GM23338 (cell line): ENCODE results near the gene FBLN1. TPM values are rescaled to one million over a fixed set of nuclear protein-coding genes. Genes with fewer than 3 reads are reported as not detected.

ENCODE experiments used
- ATAC-seq: fragments of 200-7000 bp; cut with Tn5 transposase; 3 replicates; pipeline ENCODE4 v1.9.1; 2020
- DNase-seq: peaks from one replicate; pipeline ENCODE4 v3.0.0-alpha.2; 2015; ENCODE audit warnings: low spot score
- H2AFZ ChIP-seq: fragments of 200-600 bp; sonication (generic); 2 replicates; pipeline ENCODE4 v1.8.0; 2016; ENCODE audit warnings: antibody characterized with exemption, mild to moderate bottlenecking, moderate library complexity
- H3F3A ChIP-seq: fragments of 200-600 bp; sonication (generic); replicated peaks from 2 replicates; pipeline ENCODE4 v1.8.0; 2017; ENCODE audit warnings: antibody characterized with exemption, mixed run types, low read depth
- H3K27ac ChIP-seq: fragments of 200-600 bp; sonication (generic); 2 replicates; pipeline ENCODE4 v1.6.1; 2016; ENCODE audit warnings: low read depth
- H3K27me3 ChIP-seq: fragments of 200-600 bp; sonication (generic); 2 replicates; pipeline ENCODE4 v1.8.0; 2016; ENCODE audit warnings: mild to moderate bottlenecking, mixed run types, moderate library complexity; ENCODE audit not compliant: insufficient read depth
- H3K36me3 ChIP-seq: fragments of 200-600 bp; sonication (generic); 2 replicates; pipeline ENCODE4 v1.8.0; 2016; ENCODE audit warnings: mild to moderate bottlenecking; ENCODE audit not compliant: insufficient read depth
- H3K4me1 ChIP-seq: fragments of 200-600 bp; sonication (generic); 2 replicates; pipeline ENCODE4 v1.8.0; 2016; ENCODE audit warnings: mild to moderate bottlenecking, moderate library complexity; ENCODE audit not compliant: insufficient read depth
- H3K4me2 ChIP-seq: fragments of 200-600 bp; sonication (generic); 2 replicates; pipeline ENCODE4 v1.7.1; 2017; ENCODE audit warnings: mixed run types
- H3K4me3 ChIP-seq: fragments of 200-600 bp; sonication (generic); 2 replicates; pipeline ENCODE4 v1.6.1; 2016; ENCODE audit warnings: mixed run types
- H3K79me2 ChIP-seq: fragments of 200-600 bp; sonication (generic); replicated peaks from 2 replicates; pipeline ENCODE4 v1.8.0; 2017; ENCODE audit warnings: mild to moderate bottlenecking; ENCODE audit not compliant: insufficient read depth
- H3K9me2 ChIP-seq: fragments of 200-600 bp; sonication (generic); 2 replicates; pipeline ENCODE4 v1.8.0; 2017; ENCODE audit not compliant: insufficient read depth
- H4K20me1 ChIP-seq: fragments of 200-600 bp; sonication (generic); replicated peaks from 2 replicates; pipeline ENCODE4 v1.8.0; 2017; ENCODE audit warnings: mild to moderate bottlenecking; ENCODE audit not compliant: insufficient read depth
- H3K27ac Mint-ChIP-seq: 2 replicates; pipeline ENCODE4 v1.8.0; 2020; ENCODE audit warnings: inconsistent platforms, mild to moderate bottlenecking, moderate library complexity, mixed read lengths
- H3K27me3 Mint-ChIP-seq: 3 replicates; pipeline ENCODE4 v1.8.0; 2022; ENCODE audit warnings: low read depth, mild to moderate bottlenecking, moderate library complexity, mixed read lengths, inconsistent platforms; ENCODE audit not compliant: insufficient read depth, poor library complexity
- H3K36me3 Mint-ChIP-seq: 3 replicates; pipeline ENCODE4 v1.8.0; 2021; ENCODE audit warnings: low read depth, mild to moderate bottlenecking, inconsistent platforms, moderate library complexity, mixed read lengths
- H3K4me1 Mint-ChIP-seq: 3 replicates; pipeline ENCODE4 v1.8.0; 2020; ENCODE audit warnings: mild to moderate bottlenecking, inconsistent platforms, mixed read lengths
- H3K4me3 Mint-ChIP-seq: 3 replicates; pipeline ENCODE4 v1.8.0; 2021; ENCODE audit warnings: moderate library complexity, mild to moderate bottlenecking, inconsistent platforms, mixed read lengths
- H3K9me3 Mint-ChIP-seq: 3 replicates; pipeline ENCODE4 v1.8.0; 2020; ENCODE audit warnings: moderate library complexity, mild to moderate bottlenecking, inconsistent platforms, mixed read lengths
- CREB1 ChIP-seq: fragments of 250-450 bp; sonication (Bioruptor Pico); IDR thresholded peaks from 2 replicates; pipeline ENCODE4 v1.5.0; 2020; ENCODE audit warnings: low read depth, mild to moderate bottlenecking, moderate library complexity
- EZH2 ChIP-seq: fragments of 200-600 bp; sonication (generic); IDR thresholded peaks from one replicate; pipeline ENCODE4 v1.8.0; 2017; ENCODE audit warnings: antibody characterized with exemption, mild to moderate bottlenecking, low read depth; ENCODE audit not compliant: unreplicated experiment
- EZH2phosphoT487 ChIP-seq: fragments of 200-600 bp; sonication (generic); IDR thresholded peaks from one replicate; pipeline ENCODE4 v1.8.1; 2018; ENCODE audit warnings: antibody characterized with exemption; ENCODE audit not compliant: unreplicated experiment
- JUNB ChIP-seq: IDR thresholded peaks from one replicate; pipeline ENCODE4 v1.6.1; 2016; ENCODE audit warnings: antibody characterized with exemption; ENCODE audit not compliant: unreplicated experiment
- NANOG ChIP-seq: IDR thresholded peaks from 2 replicates; pipeline ENCODE4 v1.6.1; 2016; ENCODE audit warnings: antibody characterized with exemption, borderline replicate concordance
- POLR2AphosphoS5 ChIP-seq: IDR thresholded peaks from 2 replicates; pipeline ENCODE4 v1.6.1; 2016; ENCODE audit warnings: antibody characterized with exemption, low read depth
- STAT1 ChIP-seq: IDR thresholded peaks from one replicate; pipeline ENCODE4 v1.6.1; 2016; ENCODE audit warnings: antibody characterized with exemption; ENCODE audit not compliant: unreplicated experiment
- ZNF114 ChIP-seq: fragments of 250-450 bp; sonication (Bioruptor Pico); IDR thresholded peaks from 2 replicates; pipeline ENCODE4 v1.5.0; 2020; ENCODE audit warnings: mild to moderate bottlenecking, moderate library complexity
- ZNF331 ChIP-seq: fragments of 250-450 bp; sonication (Bioruptor Pico); IDR thresholded peaks from 2 replicates; pipeline ENCODE4 v1.5.0; 2020; ENCODE audit warnings: low read depth, mild to moderate bottlenecking, moderate library complexity
- polyA plus RNA-seq: library from polyadenylated mRNA; unstranded; fragments of >200 nt; fragmentation: Nextera tagmentation; extraction: Ambion mirVana; gene quantifications from 2 replicates; pipeline ENCODE4 v1.2.1, GENCODE V29; 2016
- total RNA-seq: library from RNA; depleted of rRNA; stranded (reverse); fragments of >200 nt; shearing (Covaris generic); gene quantifications from 2 replicates; pipeline ENCODE4 v1.2.3, GENCODE V29; 2014
- TF ChIP-seq, protein P1 (sequence below), 2 experiments: fragments of 200-600 bp in 1 of 2; sonication (generic) in 1 of 2; conservative IDR thresholded peaks; 2 replicates each; pipeline versions ENCODE4 v1.5.1 to v1.6.1; 2016 to 2017; ENCODE audit warnings: antibody characterized with exemption in 2 of 2, low read depth in 2 of 2, mild to moderate bottlenecking in 2 of 2, moderate library complexity in 1 of 2
- TF ChIP-seq, protein P2 (sequence below): IDR thresholded peaks from 2 replicates; pipeline ENCODE4 v1.6.1; 2016; ENCODE audit warnings: antibody characterized with exemption
- TF ChIP-seq, protein P3 (sequence below): fragments of 250-450 bp; sonication (Bioruptor Pico); IDR thresholded peaks from 2 replicates; pipeline ENCODE4 v1.5.0; 2020; ENCODE audit warnings: mild to moderate bottlenecking, moderate library complexity

FBLN1 gene
- total and polyA plus RNA-seq, 2 experiments from 2014 or later = 90.1 to 137 TPM

DNA sequence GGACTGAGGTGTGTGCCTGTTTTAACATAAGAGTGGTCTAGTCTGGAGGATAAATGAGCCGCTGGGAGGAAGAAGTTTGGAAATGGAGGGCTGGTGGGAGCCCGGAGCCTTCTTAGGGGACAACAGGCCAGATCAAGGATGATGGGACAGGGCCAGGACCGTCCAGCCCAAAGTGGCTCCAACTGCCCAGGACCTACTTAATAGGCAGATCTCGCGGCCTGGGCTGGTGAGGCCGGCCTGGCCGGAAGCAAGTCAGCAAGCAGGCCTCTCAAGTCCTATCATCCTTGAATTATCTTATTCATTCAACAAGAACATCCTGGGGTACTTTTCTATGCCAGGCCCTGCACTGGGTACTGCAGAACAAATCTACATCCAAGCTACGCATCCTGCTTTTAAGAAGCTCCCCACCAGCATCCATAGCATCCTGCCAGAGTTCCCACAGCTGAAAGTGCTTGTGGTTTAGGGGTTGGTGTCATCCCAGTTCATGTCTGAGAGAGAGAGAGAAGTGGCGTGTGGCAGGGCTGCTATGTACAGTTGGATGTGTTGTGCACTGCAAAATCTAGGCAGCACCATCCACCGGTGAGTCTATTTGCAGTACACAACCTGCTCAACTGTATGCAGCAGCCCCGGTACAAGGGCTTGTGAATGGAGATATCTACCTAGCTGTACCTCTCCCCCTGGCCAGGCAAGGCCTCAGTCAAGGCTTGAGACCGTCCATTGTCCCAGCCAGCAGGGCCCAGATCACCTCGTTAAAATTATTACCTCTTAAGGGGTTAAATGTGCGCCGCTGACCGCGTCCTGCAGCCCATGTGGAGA lies 82.1 kb downstream of the FBLN1 start (continued):
- TF ChIP-seq, protein P1, sequence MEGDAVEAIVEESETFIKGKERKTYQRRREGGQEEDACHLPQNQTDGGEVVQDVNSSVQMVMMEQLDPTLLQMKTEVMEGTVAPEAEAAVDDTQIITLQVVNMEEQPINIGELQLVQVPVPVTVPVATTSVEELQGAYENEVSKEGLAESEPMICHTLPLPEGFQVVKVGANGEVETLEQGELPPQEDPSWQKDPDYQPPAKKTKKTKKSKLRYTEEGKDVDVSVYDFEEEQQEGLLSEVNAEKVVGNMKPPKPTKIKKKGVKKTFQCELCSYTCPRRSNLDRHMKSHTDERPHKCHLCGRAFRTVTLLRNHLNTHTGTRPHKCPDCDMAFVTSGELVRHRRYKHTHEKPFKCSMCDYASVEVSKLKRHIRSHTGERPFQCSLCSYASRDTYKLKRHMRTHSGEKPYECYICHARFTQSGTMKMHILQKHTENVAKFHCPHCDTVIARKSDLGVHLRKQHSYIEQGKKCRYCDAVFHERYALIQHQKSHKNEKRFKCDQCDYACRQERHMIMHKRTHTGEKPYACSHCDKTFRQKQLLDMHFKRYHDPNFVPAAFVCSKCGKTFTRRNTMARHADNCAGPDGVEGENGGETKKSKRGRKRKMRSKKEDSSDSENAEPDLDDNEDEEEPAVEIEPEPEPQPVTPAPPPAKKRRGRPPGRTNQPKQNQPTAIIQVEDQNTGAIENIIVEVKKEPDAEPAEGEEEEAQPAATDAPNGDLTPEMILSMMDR (conservative IDR thresholded peaks at IDR 0.05; ENCODE audit: low read depth in 2 of 2) = no peak

GRCh38 chr22:45585437-45585755 lies 82.7 kb downstream of the FBLN1 start:
- Histone ChIP-seq H3K27me3 (no peaks in the 10 kb centered on the region), H3K27ac (no peak overlapping the region), H3K9me2 (no peaks in the 10 kb centered on the region), H3K36me3 (no peaks in the 10 kb centered on the region), H3K4me1 (peaks cover 6% of the 10 kb centered on the region; the same call in 1 of the 2 replicates), H3K4me2 (no peak overlapping the region), H3K4me3 (no peak overlapping the region), H3F3A (no peaks in the 10 kb centered on the region), H3K79me2 (no peaks in the 10 kb centered on the region), H2AFZ (no peak overlapping the region), H4K20me1 (no peaks in the 10 kb centered on the region)
- DNase-seq (no peak), ATAC-seq (no peak)
- no peaks in the 10 kb centered on the region for H3K9me3 Mint-ChIP-seq
- H3K27ac Mint-ChIP-seq = no peak overlapping the region
- H3K27me3 Mint-ChIP-seq = peaks cover 5% of the 10 kb centered on the region
- no peak overlapping the region for H3K4me3 Mint-ChIP-seq
- H3K36me3 Mint-ChIP-seq = no peaks in the 10 kb centered on the region
- peaks cover 24% of the 10 kb centered on the region for H3K4me1 Mint-ChIP-seq
- TF ChIP-seq EZH2phosphoT487 (no peak), ZNF331 (CRISPR knock-in tag) (no peak), STAT1 (no peak), NANOG (no peak), EZH2 (no peak), JUNB (no peak), ZNF114 (CRISPR knock-in tag) (no peak), POLR2AphosphoS5 (no peak), CREB1 (CRISPR knock-in tag) (no peak)
- TF ChIP-seq, protein P1 (conservative IDR thresholded peaks at IDR 0.05; ENCODE audit: low read depth in 2 of 2) = no peak
- TF ChIP-seq, protein P2, sequence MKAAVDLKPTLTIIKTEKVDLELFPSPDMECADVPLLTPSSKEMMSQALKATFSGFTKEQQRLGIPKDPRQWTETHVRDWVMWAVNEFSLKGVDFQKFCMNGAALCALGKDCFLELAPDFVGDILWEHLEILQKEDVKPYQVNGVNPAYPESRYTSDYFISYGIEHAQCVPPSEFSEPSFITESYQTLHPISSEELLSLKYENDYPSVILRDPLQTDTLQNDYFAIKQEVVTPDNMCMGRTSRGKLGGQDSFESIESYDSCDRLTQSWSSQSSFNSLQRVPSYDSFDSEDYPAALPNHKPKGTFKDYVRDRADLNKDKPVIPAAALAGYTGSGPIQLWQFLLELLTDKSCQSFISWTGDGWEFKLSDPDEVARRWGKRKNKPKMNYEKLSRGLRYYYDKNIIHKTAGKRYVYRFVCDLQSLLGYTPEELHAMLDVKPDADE = no peak
- TF ChIP-seq, protein P3, sequence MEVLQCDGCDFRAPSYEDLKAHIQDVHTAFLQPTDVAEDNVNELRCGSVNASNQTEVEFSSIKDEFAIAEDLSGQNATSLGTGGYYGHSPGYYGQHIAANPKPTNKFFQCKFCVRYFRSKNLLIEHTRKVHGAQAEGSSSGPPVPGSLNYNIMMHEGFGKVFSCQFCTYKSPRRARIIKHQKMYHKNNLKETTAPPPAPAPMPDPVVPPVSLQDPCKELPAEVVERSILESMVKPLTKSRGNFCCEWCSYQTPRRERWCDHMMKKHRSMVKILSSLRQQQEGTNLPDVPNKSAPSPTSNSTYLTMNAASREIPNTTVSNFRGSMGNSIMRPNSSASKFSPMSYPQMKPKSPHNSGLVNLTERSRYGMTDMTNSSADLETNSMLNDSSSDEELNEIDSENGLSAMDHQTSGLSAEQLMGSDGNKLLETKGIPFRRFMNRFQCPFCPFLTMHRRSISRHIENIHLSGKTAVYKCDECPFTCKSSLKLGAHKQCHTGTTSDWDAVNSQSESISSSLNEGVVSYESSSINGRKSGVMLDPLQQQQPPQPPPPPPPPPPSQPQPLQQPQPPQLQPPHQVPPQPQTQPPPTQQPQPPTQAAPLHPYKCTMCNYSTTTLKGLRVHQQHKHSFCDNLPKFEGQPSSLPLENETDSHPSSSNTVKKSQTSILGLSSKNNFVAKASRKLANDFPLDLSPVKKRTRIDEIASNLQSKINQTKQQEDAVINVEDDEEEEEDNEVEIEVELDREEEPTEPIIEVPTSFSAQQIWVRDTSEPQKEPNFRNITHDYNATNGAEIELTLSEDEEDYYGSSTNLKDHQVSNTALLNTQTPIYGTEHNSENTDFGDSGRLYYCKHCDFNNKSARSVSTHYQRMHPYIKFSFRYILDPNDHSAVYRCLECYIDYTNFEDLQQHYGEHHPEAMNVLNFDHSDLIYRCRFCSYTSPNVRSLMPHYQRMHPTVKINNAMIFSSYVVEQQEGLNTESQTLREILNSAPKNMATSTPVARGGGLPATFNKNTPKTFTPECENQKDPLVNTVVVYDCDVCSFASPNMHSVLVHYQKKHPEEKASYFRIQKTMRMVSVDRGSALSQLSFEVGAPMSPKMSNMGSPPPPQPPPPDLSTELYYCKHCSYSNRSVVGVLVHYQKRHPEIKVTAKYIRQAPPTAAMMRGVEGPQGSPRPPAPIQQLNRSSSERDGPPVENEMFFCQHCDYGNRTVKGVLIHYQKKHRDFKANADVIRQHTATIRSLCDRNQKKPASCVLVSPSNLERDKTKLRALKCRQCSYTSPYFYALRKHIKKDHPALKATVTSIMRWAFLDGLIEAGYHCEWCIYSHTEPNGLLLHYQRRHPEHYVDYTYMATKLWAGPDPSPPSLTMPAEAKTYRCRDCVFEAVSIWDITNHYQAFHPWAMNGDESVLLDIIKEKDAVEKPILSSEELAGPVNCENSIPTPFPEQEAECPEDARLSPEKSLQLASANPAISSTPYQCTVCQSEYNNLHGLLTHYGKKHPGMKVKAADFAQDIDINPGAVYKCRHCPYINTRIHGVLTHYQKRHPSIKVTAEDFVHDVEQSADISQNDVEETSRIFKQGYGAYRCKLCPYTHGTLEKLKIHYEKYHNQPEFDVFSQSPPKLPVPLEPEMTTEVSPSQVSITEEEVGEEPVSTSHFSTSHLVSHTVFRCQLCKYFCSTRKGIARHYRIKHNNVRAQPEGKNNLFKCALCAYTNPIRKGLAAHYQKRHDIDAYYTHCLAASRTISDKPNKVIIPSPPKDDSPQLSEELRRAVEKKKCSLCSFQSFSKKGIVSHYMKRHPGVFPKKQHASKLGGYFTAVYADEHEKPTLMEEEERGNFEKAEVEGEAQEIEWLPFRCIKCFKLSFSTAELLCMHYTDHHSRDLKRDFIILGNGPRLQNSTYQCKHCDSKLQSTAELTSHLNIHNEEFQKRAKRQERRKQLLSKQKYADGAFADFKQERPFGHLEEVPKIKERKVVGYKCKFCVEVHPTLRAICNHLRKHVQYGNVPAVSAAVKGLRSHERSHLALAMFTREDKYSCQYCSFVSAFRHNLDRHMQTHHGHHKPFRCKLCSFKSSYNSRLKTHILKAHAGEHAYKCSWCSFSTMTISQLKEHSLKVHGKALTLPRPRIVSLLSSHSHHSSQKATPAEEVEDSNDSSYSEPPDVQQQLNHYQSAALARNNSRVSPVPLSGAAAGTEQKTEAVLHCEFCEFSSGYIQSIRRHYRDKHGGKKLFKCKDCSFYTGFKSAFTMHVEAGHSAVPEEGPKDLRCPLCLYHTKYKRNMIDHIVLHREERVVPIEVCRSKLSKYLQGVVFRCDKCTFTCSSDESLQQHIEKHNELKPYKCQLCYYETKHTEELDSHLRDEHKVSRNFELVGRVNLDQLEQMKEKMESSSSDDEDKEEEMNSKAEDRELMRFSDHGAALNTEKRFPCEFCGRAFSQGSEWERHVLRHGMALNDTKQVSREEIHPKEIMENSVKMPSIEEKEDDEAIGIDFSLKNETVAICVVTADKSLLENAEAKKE (CRISPR knock-in tag) = no peak
